Tibial artery (tissue), 4 donors: ENCODE measurements around the gene YY2.

Experiments
- DNase-seq, 2 donors: peaks; one replicate each; pipeline ENCODE4 v3.0.0-alpha.2; 2019
- H3K27ac ChIP-seq, 2 donors: fragments of 200-600 bp; sonication (generic) in 1 of 2; 1 replicate in 1 of 2; 2 replicates in 1 of 2; pipeline ENCODE4 v1.5.1; 2018 to 2019; ENCODE audit warnings: mild to moderate bottlenecking in 1 of 2
- H3K27me3 ChIP-seq, 2 donors: fragments of 200-600 bp; sonication (generic) in 1 of 2; one replicate each; pipeline versions ENCODE4 v1.5.1 to v1.6.0; 2016 to 2019
- H3K36me3 ChIP-seq, 3 donors: fragments of 200-600 bp; sonication (generic) in 2 of 3; one replicate each; pipeline ENCODE4 v1.5.1; 2016 to 2019; ENCODE audit warnings: mild to moderate bottlenecking in 2 of 3
- H3K4me1 ChIP-seq, 4 donors: fragments of 200-600 bp; sonication (generic) in 2 of 4; 1 replicate in 3 of 4; 2 replicates in 1 of 4; pipeline ENCODE4 v1.5.1; 2016 to 2019
- H3K4me3 ChIP-seq, 2 donors: fragments of 200-600 bp; sonication (generic) in 1 of 2; 1 replicate in 1 of 2; 2 replicates in 1 of 2; pipeline ENCODE4 v1.5.1; 2018 to 2019; ENCODE audit warnings: mild to moderate bottlenecking in 2 of 2
- H3K9me3 ChIP-seq, 3 donors: fragments of 200-600 bp; sonication (generic) in 1 of 3; one replicate each; pipeline ENCODE4 v1.5.1; 2016 to 2019
- intact Hi-C: fragments of 100-400 bp; cut with DNase I; formaldehyde crosslinking; loops from one replicate; pipeline ENCODE4 v1.15.0; 2023; ENCODE audit warnings: low total_unique reads
- TF ChIP-seq, protein P1 (sequence below), 2 experiments: fragments of 200-600 bp in 1 of 2; fragments of 450-650 bp in 1 of 2; IDR thresholded peaks; one replicate each; pipeline ENCODE4 v1.5.1; 2017 to 2019; ENCODE audit warnings: antibody characterized with exemption in 2 of 2, mild to moderate bottlenecking in 1 of 2, moderate library complexity in 1 of 2

The YY2 gene

DNA sequence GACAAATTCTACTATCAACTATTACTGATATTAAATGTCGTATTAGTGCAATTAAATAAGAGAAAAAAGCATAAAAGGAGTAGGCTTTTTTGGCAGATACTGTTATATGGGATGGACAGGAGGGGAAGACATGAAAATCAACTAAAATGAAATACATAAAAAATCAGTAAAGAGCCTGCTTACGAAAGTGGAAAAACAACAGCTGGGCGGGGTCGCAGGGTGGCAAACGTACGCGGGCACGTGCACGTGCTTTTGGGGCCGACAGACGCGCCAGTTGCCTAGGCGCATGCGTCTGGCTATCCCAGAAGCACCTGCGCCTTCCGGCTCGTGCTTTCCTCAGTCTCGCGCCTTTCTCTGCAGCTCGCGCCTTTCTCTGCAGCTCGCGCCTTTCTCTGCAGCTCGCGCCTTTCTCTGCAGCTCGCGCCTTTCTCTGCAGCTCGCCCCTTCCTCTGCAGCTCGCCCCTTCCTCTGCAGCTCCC lies at the start of gene YY2:
TSS of gene YY2 (plus strand) at position 51 of the 479 bp plus-strand sequence. CDS start 498 bp downstream, outside the sequence.
- no peak within 1 kb of the TSS for H3K4me3 ChIP-seq
- intact Hi-C loops: no loop called here
- DNase-seq: no peak

DNA sequence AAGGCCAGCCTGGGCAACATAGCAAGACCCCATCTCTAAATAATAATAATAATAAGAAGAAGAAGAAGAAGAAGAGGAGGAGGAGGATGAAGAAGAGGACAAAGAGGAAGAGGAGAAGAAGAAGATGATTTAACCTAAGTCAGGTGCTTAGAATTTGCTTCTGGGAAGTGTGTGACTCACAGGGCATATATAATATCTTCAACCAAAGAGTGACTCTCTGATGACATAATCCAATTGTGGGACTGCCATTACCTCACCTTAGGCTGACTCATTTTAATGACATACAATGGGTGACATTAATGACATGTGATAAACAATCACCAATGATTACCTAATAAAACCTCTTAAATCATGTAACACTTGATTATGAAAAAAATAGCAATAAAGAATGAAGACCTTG lies 49.1 kb upstream of the YY2 start:
- intact Hi-C loops: no loop called here
- peaks cover 0 to 10% (median 0%) of the 10 kb centered on the region in 4 donors for H3K4me1 ChIP-seq
- no peak overlapping the region for H3K4me3 ChIP-seq
- H3K9me3 ChIP-seq: peaks cover 0 to 4% (median 0%) of the 10 kb centered on the region in 3 donors
- H3K27ac ChIP-seq: no peak overlapping the region
- DNase-seq: no peak
- no peaks in the 10 kb centered on the region for H3K36me3 ChIP-seq
- H3K27me3 ChIP-seq: no peaks in the 10 kb centered on the region
- TF ChIP-seq, protein P1, sequence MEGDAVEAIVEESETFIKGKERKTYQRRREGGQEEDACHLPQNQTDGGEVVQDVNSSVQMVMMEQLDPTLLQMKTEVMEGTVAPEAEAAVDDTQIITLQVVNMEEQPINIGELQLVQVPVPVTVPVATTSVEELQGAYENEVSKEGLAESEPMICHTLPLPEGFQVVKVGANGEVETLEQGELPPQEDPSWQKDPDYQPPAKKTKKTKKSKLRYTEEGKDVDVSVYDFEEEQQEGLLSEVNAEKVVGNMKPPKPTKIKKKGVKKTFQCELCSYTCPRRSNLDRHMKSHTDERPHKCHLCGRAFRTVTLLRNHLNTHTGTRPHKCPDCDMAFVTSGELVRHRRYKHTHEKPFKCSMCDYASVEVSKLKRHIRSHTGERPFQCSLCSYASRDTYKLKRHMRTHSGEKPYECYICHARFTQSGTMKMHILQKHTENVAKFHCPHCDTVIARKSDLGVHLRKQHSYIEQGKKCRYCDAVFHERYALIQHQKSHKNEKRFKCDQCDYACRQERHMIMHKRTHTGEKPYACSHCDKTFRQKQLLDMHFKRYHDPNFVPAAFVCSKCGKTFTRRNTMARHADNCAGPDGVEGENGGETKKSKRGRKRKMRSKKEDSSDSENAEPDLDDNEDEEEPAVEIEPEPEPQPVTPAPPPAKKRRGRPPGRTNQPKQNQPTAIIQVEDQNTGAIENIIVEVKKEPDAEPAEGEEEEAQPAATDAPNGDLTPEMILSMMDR (IDR thresholded peaks at IDR 0.05): no peak

More for the DNA sequence above, at the start of gene YY2:
- TF ChIP-seq, protein P1 (IDR thresholded peaks at IDR 0.05): no peak
- H3K27ac ChIP-seq: no peak within 1 kb of the TSS
- H3K36me3 ChIP-seq: peaks cover 0 to 19% (median 11%) of the 10 kb centered on the region in 3 donors
- no peaks in the 10 kb centered on the region for H3K9me3 ChIP-seq
- H3K27me3 ChIP-seq: no peaks in the 10 kb centered on the region
- no peaks in the 10 kb centered on the region for H3K4me1 ChIP-seq

DNA sequence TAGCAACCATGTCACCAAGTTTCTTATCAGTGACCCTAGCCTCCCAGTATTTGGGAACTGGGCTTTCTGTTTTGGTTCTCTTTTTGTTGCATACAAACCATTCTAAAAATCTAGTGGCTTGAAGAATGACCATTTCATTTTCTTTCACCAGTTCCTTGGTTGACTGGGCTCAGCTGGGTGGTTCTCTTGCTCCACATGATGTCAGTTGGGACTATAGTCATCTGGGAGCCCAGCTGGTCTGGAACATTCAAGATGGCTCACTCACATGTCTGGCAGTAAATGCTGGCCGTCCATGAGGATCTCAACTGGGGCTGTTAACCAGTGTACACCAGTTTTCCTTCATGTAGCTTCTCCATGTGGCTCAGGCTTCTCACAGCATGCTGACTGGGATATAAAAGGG lies 44.0 kb upstream of the YY2 start:
- H3K4me3 ChIP-seq: no peak overlapping the region
- no peaks in the 10 kb centered on the region for H3K27me3 ChIP-seq
- H3K27ac ChIP-seq: no peak overlapping the region
- DNase-seq: no peak
- TF ChIP-seq, protein P1 (IDR thresholded peaks at IDR 0.05): no peak
- peaks cover 0 to 4% (median 0%) of the 10 kb centered on the region in 3 donors for H3K9me3 ChIP-seq
- no peaks in the 10 kb centered on the region for H3K36me3 ChIP-seq
- H3K4me1 ChIP-seq: no peaks in the 10 kb centered on the region
- intact Hi-C loops: no loop called here

DNA sequence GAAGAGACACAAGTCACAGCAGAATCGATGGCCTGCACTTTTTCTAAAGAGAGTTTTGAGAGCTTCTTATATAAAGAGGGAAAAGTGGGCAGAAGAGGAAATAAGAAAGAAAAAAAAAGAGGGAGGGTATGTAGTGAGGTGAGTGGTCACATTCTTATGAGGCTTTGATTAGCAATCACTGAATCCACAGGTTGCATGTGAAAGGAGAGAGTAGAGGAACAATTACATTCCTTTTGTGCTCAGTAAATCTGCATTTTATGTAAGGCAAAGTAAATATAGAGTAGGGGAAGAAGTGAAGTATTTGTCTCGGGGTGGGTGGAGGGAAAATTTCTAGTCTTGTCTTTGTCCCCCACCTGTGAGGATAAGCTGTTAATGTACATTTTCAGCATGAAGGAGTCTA lies 43.2 kb upstream of the YY2 start:
- Histone ChIP-seq H3K27ac (no peak overlapping the region), H3K4me3 (no peak overlapping the region), H3K27me3 (no peaks in the 10 kb centered on the region), H3K9me3 (peaks cover 0 to 4% (median 0%) of the 10 kb centered on the region in 3 donors), H3K36me3 (no peaks in the 10 kb centered on the region), H3K4me1 (no peaks in the 10 kb centered on the region)
- intact Hi-C loops: no loop called here
- no peak for DNase-seq
- TF ChIP-seq, protein P1 (IDR thresholded peaks at IDR 0.05): no peak

DNA sequence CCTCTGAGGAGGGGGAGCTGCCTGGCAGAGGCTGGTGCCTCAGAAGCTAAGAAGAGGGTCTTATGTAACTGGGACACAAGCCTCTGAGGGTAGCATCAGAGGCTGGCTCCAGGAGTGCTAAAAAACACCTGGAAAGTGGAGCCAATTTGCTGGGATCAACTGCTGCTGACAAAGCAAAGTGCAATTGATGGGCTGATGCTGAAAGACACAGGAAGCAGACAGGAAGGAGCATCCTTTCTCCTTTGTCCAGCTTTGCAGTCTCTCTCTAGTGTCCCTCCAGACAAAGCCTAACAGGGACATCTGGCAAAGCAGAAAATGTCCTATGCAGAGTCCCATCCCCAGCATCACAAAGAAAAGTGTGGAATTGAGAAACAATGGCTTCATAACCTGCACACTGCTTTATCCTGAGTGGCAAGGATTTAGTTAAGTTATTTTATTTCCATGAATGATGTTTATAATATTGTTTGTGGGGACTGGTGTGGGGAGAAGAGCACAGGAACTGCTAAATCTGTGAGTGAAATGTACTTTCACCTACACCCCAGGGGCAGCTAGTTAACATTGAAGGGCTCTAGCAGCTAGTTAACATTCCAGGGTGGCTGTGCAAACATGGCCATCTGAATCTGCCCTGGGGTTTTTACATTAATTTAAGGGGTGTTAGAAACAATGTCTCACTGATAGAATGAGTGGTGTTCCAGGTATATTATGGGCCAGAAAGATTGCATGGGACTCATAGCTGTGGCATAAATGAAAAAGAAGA lies 42.0 kb upstream of the YY2 start:
- H3K4me1 ChIP-seq: no peaks in the 10 kb centered on the region
- TF ChIP-seq, protein P1 (IDR thresholded peaks at IDR 0.05): no peak
- no peaks in the 10 kb centered on the region for H3K36me3 ChIP-seq
- H3K4me3 ChIP-seq: no peak overlapping the region
- no peak for DNase-seq
- no peak overlapping the region for H3K27ac ChIP-seq
- peaks cover 0 to 4% (median 0%) of the 10 kb centered on the region in 3 donors for H3K9me3 ChIP-seq
- H3K27me3 ChIP-seq: no peaks in the 10 kb centered on the region
- intact Hi-C loops: no loop called here
